HepG2 (cell line): ENCODE data around the gene ZBTB45. TPM values are rescaled to one million over a fixed set of nuclear protein-coding genes. Genes with fewer than 3 reads are reported as not detected.

Experiments
- ADNP ChIP-seq: sonication (generic); formaldehyde crosslinking; IDR thresholded peaks from 2 replicates; pipeline ENCODE4 v1.4.0; 2020; ENCODE audit warnings: missing genetic modification reagents
- AHR ChIP-seq: IDR thresholded peaks from 2 replicates; pipeline ENCODE4 v1.6.1; 2018; ENCODE audit warnings: missing genetic modification reagents, missing compliant biosample characterization
- ARID2 ChIP-seq: sonication (generic); formaldehyde crosslinking; IDR thresholded peaks from 2 replicates; pipeline ENCODE4 v1.8.1; 2022; ENCODE audit warnings: mild to moderate bottlenecking, missing genetic modification reagents, borderline replicate concordance
- ATF7-NPFF ChIP-seq: sonication (generic); formaldehyde crosslinking; IDR thresholded peaks from 2 replicates; pipeline ENCODE4 v1.8.1; 2023; ENCODE audit warnings: mild to moderate bottlenecking, low read depth, missing genetic modification reagents, moderate library complexity
- IKZF1 ChIP-seq: fragments of 450-650 bp; IDR thresholded peaks from 2 replicates; pipeline ENCODE4 v1.7.1; 2016
- LCORL ChIP-seq, 2 experiments: fragments of 450-650 bp in 1 of 2; sonication (generic) in 1 of 2; formaldehyde crosslinking in 1 of 2; IDR thresholded peaks; 2 replicates each; pipeline versions ENCODE4 v1.5.0 to v1.6.1; 2017 to 2020; ENCODE audit warnings: antibody characterized with exemption in 1 of 2, missing genetic modification reagents in 1 of 2
- SIN3A ChIP-seq: IDR thresholded peaks from 2 replicates; pipeline ENCODE4 v1.6.1; 2011; ENCODE audit warnings: low read depth, mild to moderate bottlenecking, control low read depth, low read length, borderline replicate concordance
- ZNF101 ChIP-seq: sonication (generic); formaldehyde crosslinking; IDR thresholded peaks from 2 replicates; pipeline ENCODE4 v1.4.0; 2020; ENCODE audit warnings: mild to moderate bottlenecking, low read depth, missing genetic modification reagents, borderline replicate concordance
- ZNF263 ChIP-seq: sonication (generic); formaldehyde crosslinking; IDR thresholded peaks from 2 replicates; pipeline ENCODE4 v1.4.0; 2020; ENCODE audit warnings: missing genetic modification reagents
- ZNF382 ChIP-seq: sonication (generic); formaldehyde crosslinking; IDR thresholded peaks from 2 replicates; pipeline ENCODE4 v1.5.0; 2020; ENCODE audit warnings: missing genetic modification reagents, mild to moderate bottlenecking, borderline replicate concordance
- ZNF543 ChIP-seq: sonication (generic); formaldehyde crosslinking; IDR thresholded peaks from 2 replicates; pipeline ENCODE4 v1.4.0; 2020; ENCODE audit warnings: mild to moderate bottlenecking, missing genetic modification reagents
- ZNF570 ChIP-seq: sonication (generic); formaldehyde crosslinking; IDR thresholded peaks from 2 replicates; pipeline ENCODE4 v1.4.0; 2020; ENCODE audit warnings: mild to moderate bottlenecking, missing genetic modification reagents, borderline replicate concordance
- polyA plus RNA-seq, 8 experiments: library from polyadenylated mRNA; depleted of rRNA in 3 of 8; stranded (reverse) in 7 of 8; unstranded in 1 of 8; fragments of >200 nt; fragmentation: Illumina TruSeq in 4 of 8; extraction: Trizol in 4 of 8; gene quantifications; 2 replicates each; pipeline versions ENCODE4 v1.2.1 to v1.2.3, GENCODE V29; 2011 to 2016; ENCODE audit warnings: low read depth in 4 of 8, missing spikeins in 1 of 8, mixed read lengths in 1 of 8; ENCODE audit not compliant: insufficient read depth in 1 of 8
- total RNA-seq, 5 experiments: library from RNA; depleted of rRNA; stranded (reverse); fragments of >200 nt; fragmentation: Illumina TruSeq; extraction: Trizol; gene quantifications; 2 replicates each; pipeline ENCODE4 v1.2.3, GENCODE V29; 2016; ENCODE audit warnings: low read depth in 1 of 5
- TF ChIP-seq, protein P1 (sequence below): IDR thresholded peaks from 2 replicates; pipeline ENCODE4 v1.6.1; 2016; ENCODE audit warnings: low read depth, control low read depth
- TF ChIP-seq, protein P2 (sequence below): sonication (generic); formaldehyde crosslinking; IDR thresholded peaks from 2 replicates; pipeline ENCODE4 v1.8.0; 2022; ENCODE audit warnings: mild to moderate bottlenecking, missing genetic modification reagents; ENCODE audit not compliant: insufficient replicate concordance
- TF ChIP-seq, protein P3 (sequence below): sonication (generic); formaldehyde crosslinking; IDR thresholded peaks from 2 replicates; pipeline ENCODE4 v1.4.0; 2020; ENCODE audit warnings: mild to moderate bottlenecking, missing genetic modification reagents

ZBTB45 gene
- total and polyA plus RNA-seq, 2 of the 13 experiments (the other 11 are each of a cell fraction or from before 2014, with no cell fraction given), result 3.0 to 3.7 TPM

DNA sequence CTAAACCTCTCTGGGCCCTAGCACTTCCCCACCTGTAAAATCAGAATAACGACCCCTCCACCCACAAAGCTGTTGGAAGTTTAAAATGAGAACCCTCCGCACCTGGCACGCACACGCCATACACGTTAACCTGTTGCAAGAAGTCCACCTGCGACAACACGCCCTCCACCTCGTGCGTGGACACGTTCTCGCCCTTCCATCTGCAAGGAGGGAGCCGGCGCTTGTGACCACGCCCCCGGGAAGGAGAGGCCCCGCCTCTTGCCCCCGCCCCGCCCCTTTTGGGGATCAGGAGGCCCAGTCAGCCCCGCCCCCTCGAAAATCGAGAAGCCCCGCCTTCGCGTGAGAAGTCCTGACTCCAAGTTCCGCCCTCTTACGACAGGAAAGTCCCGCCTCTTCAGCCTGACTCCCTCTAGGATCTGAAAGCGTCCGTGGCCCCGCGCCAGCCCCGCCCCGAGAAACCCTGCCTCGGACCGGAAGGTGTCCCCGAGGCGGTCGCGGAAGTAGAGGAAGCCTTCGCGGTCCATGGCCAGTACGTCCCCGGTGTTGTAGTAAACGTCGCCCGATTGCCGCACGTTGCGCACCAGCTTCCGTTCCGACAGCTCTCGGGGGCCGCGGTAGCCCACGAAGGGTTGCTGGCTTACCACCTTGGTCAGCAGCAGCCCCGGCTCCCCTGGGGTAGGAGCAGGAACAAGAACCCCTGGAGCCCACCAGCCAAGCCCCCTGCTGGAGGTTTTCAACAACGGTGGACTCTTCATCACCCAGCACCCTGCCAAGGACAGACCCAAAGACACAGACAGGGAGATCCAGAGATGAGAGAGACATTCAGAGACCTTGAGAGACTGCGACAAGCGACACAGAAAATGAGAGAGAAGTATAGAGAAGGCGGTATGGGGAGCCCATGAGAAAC lies 20.3 kb downstream of the ZBTB45 start (continued):
- TF ChIP-seq, protein P1, sequence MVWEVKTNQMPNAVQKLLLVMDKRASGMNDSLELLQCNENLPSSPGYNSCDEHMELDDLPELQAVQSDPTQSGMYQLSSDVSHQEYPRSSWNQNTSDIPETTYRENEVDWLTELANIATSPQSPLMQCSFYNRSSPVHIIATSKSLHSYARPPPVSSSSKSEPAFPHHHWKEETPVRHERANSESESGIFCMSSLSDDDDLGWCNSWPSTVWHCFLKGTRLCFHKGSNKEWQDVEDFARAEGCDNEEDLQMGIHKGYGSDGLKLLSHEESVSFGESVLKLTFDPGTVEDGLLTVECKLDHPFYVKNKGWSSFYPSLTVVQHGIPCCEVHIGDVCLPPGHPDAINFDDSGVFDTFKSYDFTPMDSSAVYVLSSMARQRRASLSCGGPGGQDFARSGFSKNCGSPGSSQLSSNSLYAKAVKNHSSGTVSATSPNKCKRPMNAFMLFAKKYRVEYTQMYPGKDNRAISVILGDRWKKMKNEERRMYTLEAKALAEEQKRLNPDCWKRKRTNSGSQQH (CRISPR knock-in tag), result peak; percentile 90
- TF ChIP-seq SIN3A, result no peak
- peak; percentile 47 for TF ChIP-seq AHR (CRISPR knock-in tag)
- TF ChIP-seq ADNP, result no peak
- no peak; the same call in 1 of the 2 replicates for TF ChIP-seq ZNF263 (CRISPR knock-in tag)
- TF ChIP-seq, protein P2, sequence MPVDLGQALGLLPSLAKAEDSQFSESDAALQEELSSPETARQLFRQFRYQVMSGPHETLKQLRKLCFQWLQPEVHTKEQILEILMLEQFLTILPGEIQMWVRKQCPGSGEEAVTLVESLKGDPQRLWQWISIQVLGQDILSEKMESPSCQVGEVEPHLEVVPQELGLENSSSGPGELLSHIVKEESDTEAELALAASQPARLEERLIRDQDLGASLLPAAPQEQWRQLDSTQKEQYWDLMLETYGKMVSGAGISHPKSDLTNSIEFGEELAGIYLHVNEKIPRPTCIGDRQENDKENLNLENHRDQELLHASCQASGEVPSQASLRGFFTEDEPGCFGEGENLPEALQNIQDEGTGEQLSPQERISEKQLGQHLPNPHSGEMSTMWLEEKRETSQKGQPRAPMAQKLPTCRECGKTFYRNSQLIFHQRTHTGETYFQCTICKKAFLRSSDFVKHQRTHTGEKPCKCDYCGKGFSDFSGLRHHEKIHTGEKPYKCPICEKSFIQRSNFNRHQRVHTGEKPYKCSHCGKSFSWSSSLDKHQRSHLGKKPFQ (CRISPR knock-in tag), result peak; percentile 34
- TF ChIP-seq ARID2 (CRISPR knock-in tag), result peak; percentile 78; the same call in 1 of the 2 replicates
- 0 out of 2 replicates have a peak, but pooled peaks have one; percentile 52 for TF ChIP-seq ATF7-NPFF (CRISPR knock-in tag)
- TF ChIP-seq LCORL (IDR thresholded peaks at IDR 0.05), result no peak
- TF ChIP-seq LCORL (CRISPR knock-in tag; IDR thresholded peaks at IDR 0.05), result peak; percentile 89
- TF ChIP-seq ZNF101, result no peak
- TF ChIP-seq IKZF1, result no peak
- no peak for TF ChIP-seq ZNF382
- peak; percentile 80; the same call in 1 of the 2 replicates for TF ChIP-seq ZNF543 (CRISPR knock-in tag)
- TF ChIP-seq, protein P3, sequence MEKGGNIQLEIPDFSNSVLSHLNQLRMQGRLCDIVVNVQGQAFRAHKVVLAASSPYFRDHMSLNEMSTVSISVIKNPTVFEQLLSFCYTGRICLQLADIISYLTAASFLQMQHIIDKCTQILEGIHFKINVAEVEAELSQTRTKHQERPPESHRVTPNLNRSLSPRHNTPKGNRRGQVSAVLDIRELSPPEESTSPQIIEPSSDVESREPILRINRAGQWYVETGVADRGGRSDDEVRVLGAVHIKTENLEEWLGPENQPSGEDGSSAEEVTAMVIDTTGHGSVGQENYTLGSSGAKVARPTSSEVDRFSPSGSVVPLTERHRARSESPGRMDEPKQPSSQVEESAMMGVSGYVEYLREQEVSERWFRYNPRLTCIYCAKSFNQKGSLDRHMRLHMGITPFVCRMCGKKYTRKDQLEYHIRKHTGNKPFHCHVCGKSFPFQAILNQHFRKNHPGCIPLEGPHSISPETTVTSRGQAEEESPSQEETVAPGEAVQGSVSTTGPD (CRISPR knock-in tag), result no peak
- no peak for TF ChIP-seq ZNF570
